Thyroid gland (tissue), 4 donors: ENCODE data around the gene PAQR3.

Experiments
- CTCF ChIP-seq, 6 experiments: fragments of 200-600 bp in 3 of 6; fragments of 450-650 bp in 3 of 6; sonication (generic) in 3 of 6; IDR thresholded peaks; one replicate each; pipeline ENCODE4 v1.5.1; 2016 to 2019; ENCODE audit warnings: antibody characterized with exemption in 6 of 6, mild to moderate bottlenecking in 2 of 6, inconsistent platforms in 1 of 6, moderate library complexity in 1 of 6
- POLR2A ChIP-seq, 2 donors: fragments of 450-650 bp; IDR thresholded peaks; one replicate each; pipeline ENCODE4 v1.6.1; 2017; ENCODE audit warnings: antibody characterized with exemption in 2 of 2, mild to moderate bottlenecking in 2 of 2, moderate library complexity in 1 of 2

GRCh38 chr4:78951862-78952472 lies 12.7 kb upstream of the PAQR3 start:
- TF ChIP-seq CTCF (IDR thresholded peaks at IDR 0.05) (peak; percentile 55 to 69 (median 64)), POLR2A (IDR thresholded peaks at IDR 0.05) (no peak)
